Left lung (tissue), 10 donors: Measurements from ENCODE around the gene LRRC8E. TPM values are rescaled to one million over a fixed set of nuclear protein-coding genes. Genes with fewer than 3 reads are reported as not detected.

Experiments used
- ATAC-seq: fragments of 200-7000 bp; cut with Tn5 transposase; one replicate; pipeline ENCODE4 v1.9.1; 2020; ENCODE audit warnings: moderate library complexity
- DNase-seq, 4 donors: peaks; one replicate each; pipeline ENCODE4 v3.0.0-alpha.2; 2013 to 2020
- H3K27ac ChIP-seq, 2 donors: fragments of 200-600 bp; sonication (generic) in 1 of 2; one replicate each; pipeline versions ENCODE4 v1.5.0 to v1.8.0; 2020 to 2021
- H3K27me3 ChIP-seq, 2 donors: fragments of 200-600 bp; sonication (generic) in 1 of 2; one replicate each; pipeline versions ENCODE4 v1.5.0 to v1.8.0; 2020 to 2021
- H3K36me3 ChIP-seq, 2 donors: fragments of 200-600 bp; sonication (generic) in 1 of 2; one replicate each; pipeline versions ENCODE4 v1.5.0 to v1.8.0; 2020 to 2021
- H3K4me1 ChIP-seq, 2 donors: fragments of 200-600 bp; one replicate each; pipeline ENCODE4 v1.8.0; 2021
- H3K4me3 ChIP-seq, 2 donors: fragments of 200-600 bp; sonication (generic) in 1 of 2; one replicate each; pipeline versions ENCODE4 v1.5.0 to v1.8.0; 2020 to 2021; ENCODE audit warnings: mild to moderate bottlenecking in 1 of 2
- H3K9me3 ChIP-seq, 2 donors: fragments of 200-600 bp; sonication (generic) in 1 of 2; one replicate each; pipeline versions ENCODE4 v1.5.0 to v1.8.0; 2020 to 2021
- intact Hi-C, 2 donors: fragments of 100-400 bp; cut with DNase I; formaldehyde crosslinking; loops; one replicate each; pipeline versions ENCODE4 v1.11.2 to v1.14.2; 2022
- polyA plus RNA-seq, 6 donors: library from polyadenylated mRNA; unstranded; fragments of 120-200 nt; gene quantifications; one replicate each; pipeline ENCODE4 v1.2.1, GENCODE V29; 2013; ENCODE audit not compliant: insufficient read length in 6 of 6
- total RNA-seq, 2 donors: library from RNA; stranded (reverse); fragmentation: NEBNext Ultra II Directional; extraction: Animal tissue kit (Norgen Biotek cat#: 25700); gene quantifications; one replicate each; pipeline ENCODE4 v1.2.1, GENCODE V29; 2021
- TF ChIP-seq, protein P1 (sequence below), 2 donors: fragments of 200-600 bp; sonication (generic) in 1 of 2; IDR thresholded peaks; one replicate each; pipeline versions ENCODE4 v1.5.0 to v1.8.0; 2021; ENCODE audit warnings: antibody characterized with exemption in 2 of 2
- donor health status: DM: no; HTN: yes; CAD: no.
- donor health status: DM: no; HTN: no; CAD: no.

Gene LRRC8E
- total and polyA plus RNA-seq, 8 donors = 3.7 to 10.5 (median 4.7) TPM

DNA sequence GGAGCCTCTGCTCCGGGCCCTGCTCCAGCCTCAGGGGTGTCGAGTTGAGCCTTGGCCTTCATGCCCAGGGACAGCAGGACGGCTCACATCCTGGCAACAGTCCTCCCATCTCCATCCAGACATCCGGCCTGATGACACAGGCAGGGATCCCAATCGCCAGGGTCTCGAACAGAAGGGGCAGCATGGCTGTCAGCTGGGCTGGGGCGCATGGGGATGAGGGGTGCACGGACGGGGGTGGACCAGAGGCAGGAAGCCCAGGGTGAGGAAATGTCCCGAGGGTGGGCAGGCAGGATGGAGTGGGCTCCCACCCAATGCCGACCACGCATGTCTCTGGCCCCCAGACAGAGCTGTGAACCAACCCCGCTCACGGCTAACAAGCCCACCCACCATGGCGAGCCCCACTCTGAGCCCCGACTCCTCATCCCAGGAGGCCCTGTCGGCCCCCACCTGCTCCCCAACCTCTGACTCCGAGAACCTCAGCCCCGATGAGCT is 42.1 kb upstream of the LRRC8E start:
- no peak for ATAC-seq
- TF ChIP-seq, protein P1, sequence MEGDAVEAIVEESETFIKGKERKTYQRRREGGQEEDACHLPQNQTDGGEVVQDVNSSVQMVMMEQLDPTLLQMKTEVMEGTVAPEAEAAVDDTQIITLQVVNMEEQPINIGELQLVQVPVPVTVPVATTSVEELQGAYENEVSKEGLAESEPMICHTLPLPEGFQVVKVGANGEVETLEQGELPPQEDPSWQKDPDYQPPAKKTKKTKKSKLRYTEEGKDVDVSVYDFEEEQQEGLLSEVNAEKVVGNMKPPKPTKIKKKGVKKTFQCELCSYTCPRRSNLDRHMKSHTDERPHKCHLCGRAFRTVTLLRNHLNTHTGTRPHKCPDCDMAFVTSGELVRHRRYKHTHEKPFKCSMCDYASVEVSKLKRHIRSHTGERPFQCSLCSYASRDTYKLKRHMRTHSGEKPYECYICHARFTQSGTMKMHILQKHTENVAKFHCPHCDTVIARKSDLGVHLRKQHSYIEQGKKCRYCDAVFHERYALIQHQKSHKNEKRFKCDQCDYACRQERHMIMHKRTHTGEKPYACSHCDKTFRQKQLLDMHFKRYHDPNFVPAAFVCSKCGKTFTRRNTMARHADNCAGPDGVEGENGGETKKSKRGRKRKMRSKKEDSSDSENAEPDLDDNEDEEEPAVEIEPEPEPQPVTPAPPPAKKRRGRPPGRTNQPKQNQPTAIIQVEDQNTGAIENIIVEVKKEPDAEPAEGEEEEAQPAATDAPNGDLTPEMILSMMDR (IDR thresholded peaks at IDR 0.05) = no peak
- intact Hi-C loops = no loop called here

DNA sequence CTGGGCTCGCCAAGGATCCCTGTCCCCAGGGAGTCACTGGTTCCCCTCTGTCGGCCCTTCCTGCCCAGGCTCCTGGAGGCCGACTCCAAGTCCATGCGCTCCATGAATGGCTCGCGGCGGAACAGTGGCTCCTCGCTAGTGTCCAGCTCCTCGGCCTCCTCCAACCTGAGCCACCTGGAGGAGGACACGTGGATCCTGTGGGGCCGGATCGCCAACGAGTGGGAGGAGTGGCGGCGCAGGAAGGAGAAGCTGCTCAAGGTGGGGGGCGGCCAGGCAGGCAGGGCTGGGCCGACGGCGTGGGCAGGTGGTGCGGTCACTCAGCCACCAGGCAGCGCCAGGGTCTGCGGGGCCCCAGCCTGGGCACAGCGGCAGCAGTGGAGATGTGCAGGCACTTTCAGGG is 40.6 kb upstream of the LRRC8E start:
- Histone ChIP-seq H3K4me3 (no peak overlapping the region), H3K27me3 (no peaks in the 10 kb centered on the region), H3K27ac (no peak overlapping the region), H3K9me3 (no peaks in the 10 kb centered on the region), H3K36me3 (peaks cover 0 to 9% of the 10 kb centered on the region in 2 donors), H3K4me1 (no peaks in the 10 kb centered on the region)
- TF ChIP-seq, protein P1 (IDR thresholded peaks at IDR 0.05) = no peak
- DNase-seq (no peak), ATAC-seq (no peak)
- intact Hi-C loops = no loop called here

More for the DNA sequence above, 42.1 kb upstream of the LRRC8E start:
- DNase-seq = no peak
- no peaks in the 10 kb centered on the region for H3K27me3 ChIP-seq
- no peaks in the 10 kb centered on the region for H3K9me3 ChIP-seq
- peaks cover 0 to 9% of the 10 kb centered on the region in 2 donors for H3K36me3 ChIP-seq
- no peaks in the 10 kb centered on the region for H3K4me1 ChIP-seq
- no peak overlapping the region for H3K4me3 ChIP-seq
- H3K27ac ChIP-seq = no peak overlapping the region

DNA sequence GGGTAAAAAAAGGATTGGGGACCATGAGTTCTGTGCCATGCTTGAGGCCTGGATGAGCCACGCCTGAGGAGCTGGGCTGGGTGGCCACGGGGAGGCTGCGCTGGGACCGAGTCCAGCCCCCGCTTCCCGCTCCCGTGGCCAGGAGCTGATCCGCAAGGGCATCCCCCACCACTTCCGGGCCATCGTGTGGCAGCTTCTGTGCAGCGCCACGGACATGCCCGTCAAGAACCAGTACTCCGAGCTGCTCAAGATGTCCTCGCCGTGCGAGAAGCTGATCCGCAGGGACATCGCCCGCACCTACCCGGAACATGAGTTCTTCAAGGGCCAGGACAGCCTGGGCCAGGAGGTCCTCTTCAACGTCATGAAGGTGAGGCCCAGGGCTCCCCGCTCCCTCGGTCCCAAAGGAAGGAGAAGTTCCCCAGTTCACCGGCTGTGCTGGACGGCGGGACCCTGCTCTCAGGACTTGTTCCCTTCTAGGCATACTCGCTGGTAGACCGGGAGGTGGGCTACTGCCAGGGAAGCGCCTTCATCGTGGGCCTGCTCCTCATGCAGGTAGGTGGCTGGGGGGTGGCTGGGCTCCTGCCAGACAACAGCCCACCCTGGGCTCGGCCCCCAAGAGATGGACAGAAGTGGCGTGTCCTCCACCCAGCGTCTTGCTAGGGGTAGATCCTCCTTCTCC is 39.4 kb upstream of the LRRC8E start:
- H3K4me1 ChIP-seq = peaks cover 3 to 9% of the 10 kb centered on the region in 2 donors
- DNase-seq (no peak), ATAC-seq (no peak)
- intact Hi-C loops = no loop called here
- no peak overlapping the region for H3K27ac ChIP-seq
- TF ChIP-seq, protein P1 (IDR thresholded peaks at IDR 0.05) = no peak
- H3K4me3 ChIP-seq = no peak overlapping the region
- H3K27me3 ChIP-seq = no peaks in the 10 kb centered on the region
- no peaks in the 10 kb centered on the region for H3K9me3 ChIP-seq
- H3K36me3 ChIP-seq = peaks cover 0 to 9% of the 10 kb centered on the region in 2 donors

DNA sequence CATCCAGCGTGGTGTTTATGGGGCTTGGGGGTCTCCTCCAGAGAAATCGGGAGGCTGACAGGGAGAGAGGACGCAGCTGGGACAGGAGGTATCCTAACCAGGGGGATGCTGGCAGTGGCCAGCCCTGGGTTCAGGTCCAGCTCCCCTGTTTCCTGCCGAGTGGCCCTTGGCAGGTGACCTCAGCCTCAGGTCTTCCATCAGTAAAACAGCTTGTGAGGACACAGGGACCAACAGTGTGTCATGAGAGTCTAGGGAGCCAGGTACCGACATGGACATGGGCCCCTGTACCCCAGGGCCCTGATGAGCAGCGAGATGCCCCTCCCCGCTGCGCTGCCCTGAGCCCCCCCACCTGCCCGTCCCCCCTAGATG is 38.7 kb upstream of the LRRC8E start:
- Histone ChIP-seq H3K4me3 (no peak overlapping the region), H3K36me3 (peaks cover 0 to 9% of the 10 kb centered on the region in 2 donors), H3K9me3 (no peaks in the 10 kb centered on the region), H3K27ac (no peak overlapping the region), H3K4me1 (peaks cover 3 to 9% of the 10 kb centered on the region in 2 donors), H3K27me3 (no peaks in the 10 kb centered on the region)
- intact Hi-C loops = no loop called here
- TF ChIP-seq, protein P1 (IDR thresholded peaks at IDR 0.05) = no peak
- DNase-seq = no peak
- no peak for ATAC-seq

DNA sequence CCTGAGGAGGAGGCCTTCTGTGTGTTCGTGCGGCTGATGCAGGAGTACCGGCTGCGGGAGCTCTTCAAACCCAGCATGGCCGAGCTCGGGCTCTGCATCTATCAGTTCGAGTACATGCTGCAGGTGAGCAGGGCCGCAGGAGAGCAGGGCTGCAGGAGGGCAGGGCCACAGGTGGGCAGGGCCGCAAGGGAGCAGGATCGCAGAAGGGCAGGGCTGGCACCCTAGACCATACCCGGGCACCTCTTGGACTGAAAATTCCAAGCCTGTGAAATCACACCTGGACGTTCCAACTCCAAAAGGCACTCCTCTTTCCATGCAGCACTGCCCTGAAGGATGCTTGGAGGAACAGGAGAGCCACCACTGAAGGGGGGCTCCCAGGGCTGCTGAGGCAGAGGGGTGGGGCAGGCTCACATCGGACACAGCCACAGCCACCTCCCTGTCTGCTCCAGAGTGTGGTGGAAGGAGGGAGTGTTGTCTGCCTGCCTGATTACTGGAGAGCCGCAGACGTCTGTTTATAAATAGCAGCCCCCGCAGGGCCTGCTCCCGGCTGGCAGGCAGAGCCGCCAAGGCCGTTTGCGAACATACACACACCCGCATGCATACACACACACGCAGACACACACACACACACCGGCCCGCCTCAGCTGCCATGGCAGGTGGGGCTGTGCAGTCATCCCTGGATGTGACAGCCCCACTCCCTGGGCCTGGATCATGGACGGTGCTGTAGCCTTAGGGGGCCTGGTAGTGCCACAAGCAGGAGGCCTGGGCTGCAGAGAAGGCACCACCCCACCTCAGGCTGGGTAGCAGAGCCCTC is 38.1 kb upstream of the LRRC8E start:
- intact Hi-C loops = no loop called here

More for the DNA sequence above, 38.1 kb upstream of the LRRC8E start:
- Histone ChIP-seq H3K27me3 (no peaks in the 10 kb centered on the region), H3K4me1 (peaks cover 3 to 9% of the 10 kb centered on the region in 2 donors), H3K36me3 (peaks cover 0 to 9% of the 10 kb centered on the region in 2 donors), H3K27ac (no peak overlapping the region), H3K4me3 (no peak overlapping the region), H3K9me3 (no peaks in the 10 kb centered on the region)
- DNase-seq (peak in 1 of 4 donors; percentile 64), ATAC-seq (peak; percentile 75)
- TF ChIP-seq, protein P1 (IDR thresholded peaks at IDR 0.05) = no peak
